Mesodermal cell (in vitro differentiated cells): ENCODE data around the gene RTRAF. TPM values are rescaled to one million over a fixed set of nuclear protein-coding genes. Genes with fewer than 3 reads are reported as not detected.

Experiments
- H3K27ac ChIP-seq: 2 replicates; pipeline ENCODE4 v1.7.0; 2013; ENCODE audit warnings: mild to moderate bottlenecking, low read depth, low read length, moderate library complexity; ENCODE audit not compliant: severe bottlenecking
- H3K36me3 ChIP-seq: 2 replicates; pipeline ENCODE4 v1.7.1; 2013; ENCODE audit warnings: mild to moderate bottlenecking, low read length, moderate library complexity; ENCODE audit not compliant: control insufficient read depth, insufficient read depth
- H3K4me1 ChIP-seq: one replicate; pipeline ENCODE4 v1.7.1; 2013; ENCODE audit warnings: mild to moderate bottlenecking, low read length; ENCODE audit not compliant: insufficient read depth, control insufficient read depth, poor library complexity, severe bottlenecking
- H3K4me3 ChIP-seq: 2 replicates; pipeline ENCODE4 v1.7.0; 2013; ENCODE audit warnings: low read length, control low read depth, mild to moderate bottlenecking; ENCODE audit not compliant: insufficient read depth, poor library complexity, severe bottlenecking; ENCODE audit errors: extremely low read depth
- H3K9me3 ChIP-seq: 2 replicates; pipeline ENCODE4 v1.7.1; 2013; ENCODE audit warnings: mild to moderate bottlenecking, low read length, moderate library complexity; ENCODE audit not compliant: control insufficient read depth
- WGBS, 2 experiments: methylation state at CpG; one replicate each; pipeline ENCODE4 v1.1.5; 2013; ENCODE audit warnings: missing lambda C conversion rate in 2 of 2; ENCODE audit not compliant: insufficient coverage in 2 of 2; 5-methylcytosine and 5-hydroxymethylcytosine counted together
- polyA plus RNA-seq, 2 experiments: library from polyadenylated mRNA; stranded (reverse); fragments of 50-300 nt; gene quantifications; one replicate each; pipeline ENCODE4 v1.2.3, GENCODE V29; 2013

Gene RTRAF
- 343 TPM for polyA plus RNA-seq (2013, experiment 1 of 2)
- 370 TPM for polyA plus RNA-seq (2013, experiment 2 of 2)

GRCh38 chr14:51989293-51990234 lies at the start of gene RTRAF:
TSS of gene RTRAF (plus strand) at chr14:51989546. CDS start at chr14:51989640, 94 bp downstream.
- peak within 1 kb of the TSS; percentile 98 for H3K4me3 ChIP-seq
- H3K27ac ChIP-seq: peak within 1 kb of the TSS; percentile 68
- peaks cover 4% of the 10 kb centered on the region for H3K4me1 ChIP-seq
- no peaks in the 10 kb centered on the region for H3K9me3 ChIP-seq
- whole genome bisulfite sequencing, 2 experiments: 0 to 1% methylated on average over 61 to 64 of the region's 72 CpGs
- peaks cover 17% of the 10 kb centered on the region for H3K36me3 ChIP-seq

GRCh38 chr14:51939755-51940301 lies 49.5 kb upstream of the RTRAF start:
- H3K27ac ChIP-seq: peak overlapping the region; percentile 10
- H3K9me3 ChIP-seq: no peaks in the 10 kb centered on the region

DNA sequence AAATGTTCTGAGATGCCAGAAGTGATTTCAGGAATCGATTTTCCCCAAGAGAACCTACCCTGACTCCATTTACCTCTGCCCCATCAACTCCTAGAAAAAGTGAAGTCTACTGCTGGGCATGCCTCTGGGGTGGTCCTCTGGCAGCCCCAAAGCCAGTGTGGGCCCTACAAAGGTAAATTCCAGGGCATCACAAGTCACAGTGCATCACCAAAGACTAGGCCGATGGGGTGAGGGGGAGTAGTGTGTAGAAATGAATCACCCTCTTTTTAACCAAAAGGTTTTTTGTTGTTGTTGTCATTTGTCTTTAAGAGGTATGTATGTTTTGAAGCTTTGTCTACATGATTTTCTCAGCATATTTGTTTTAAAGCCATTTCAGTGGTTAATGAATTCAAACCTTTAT lies 46.4 kb upstream of the RTRAF start:
- H3K27ac ChIP-seq: no peak overlapping the region

More at GRCh38 chr14:51939755-51940301, 49.5 kb upstream of the RTRAF start:
- Histone ChIP-seq H3K4me1 (no peaks in the 10 kb centered on the region), H3K36me3 (no peaks in the 10 kb centered on the region), H3K4me3 (no peak overlapping the region)
- 96 to 99% methylated on average over 8 of the region's 10 CpGs for WGBS, 2 experiments

GRCh38 chr14:51950007-51950406 lies 39.3 kb upstream of the RTRAF start:
- H3K27ac ChIP-seq: no peak overlapping the region
- H3K4me1 ChIP-seq: no peaks in the 10 kb centered on the region
- H3K36me3 ChIP-seq: peaks cover 20% of the 10 kb centered on the region
- no peak overlapping the region for H3K4me3 ChIP-seq
- WGBS, 2 experiments: 90 to 100% methylated on average over 1 to 2 of the region's 2 CpGs
- peaks cover 8% of the 10 kb centered on the region for H3K9me3 ChIP-seq

More for the DNA sequence above, 46.4 kb upstream of the RTRAF start:
- no peaks in the 10 kb centered on the region for H3K36me3 ChIP-seq
- peaks cover 5% of the 10 kb centered on the region for H3K9me3 ChIP-seq
- no peak overlapping the region for H3K4me3 ChIP-seq
- WGBS, 2 experiments: no CpG with 5 or more reads among the region's 2 CpGs
- no peaks in the 10 kb centered on the region for H3K4me1 ChIP-seq

- H3K4me1 ChIP-seq: no peaks in the 10 kb centered on the region
- H3K4me3 ChIP-seq: no peak overlapping the region
- peaks cover 8% of the 10 kb centered on the region for H3K9me3 ChIP-seq
- peaks cover 20% of the 10 kb centered on the region for H3K36me3 ChIP-seq
- H3K27ac ChIP-seq: no peak overlapping the region
- no CpG with 5 or more reads among the region's 3 CpGs for WGBS, 2 experiments
These were observed 37.7 kb upstream of the RTRAF start for GRCh38 chr14:51951656-51952055.

DNA sequence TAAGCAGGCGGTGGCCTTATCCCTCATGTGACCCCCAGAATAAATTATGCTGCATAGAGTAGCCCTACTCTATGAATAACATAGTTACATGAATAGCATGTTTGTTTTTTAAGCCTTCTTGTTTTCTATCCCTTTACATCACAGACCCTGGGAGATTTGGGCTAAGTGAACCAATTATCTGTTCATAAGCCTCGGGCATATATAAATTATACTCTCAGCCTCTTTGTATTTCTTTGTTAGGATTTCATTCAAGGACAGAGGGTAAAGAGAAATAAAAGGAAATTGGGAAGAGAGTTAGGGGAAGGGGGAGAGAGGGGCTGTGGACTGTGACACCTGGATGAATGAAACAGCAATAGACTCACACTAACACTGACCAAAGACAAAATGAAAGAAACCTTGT lies 35.3 kb upstream of the RTRAF start:
- 100% methylated on average over 1 of the region's 2 CpGs; no CpG with 5 or more reads in 1 of the 2 experiments for WGBS, 2 experiments
- Histone ChIP-seq H3K4me1 (no peaks in the 10 kb centered on the region), H3K4me3 (no peak overlapping the region), H3K27ac (no peak overlapping the region), H3K36me3 (peaks cover 27% of the 10 kb centered on the region), H3K9me3 (peaks cover 9% of the 10 kb centered on the region)

- peaks cover 33% of the 10 kb centered on the region for H3K36me3 ChIP-seq
- 100% methylated on average over 2 of the region's 3 CpGs for WGBS, 2 experiments
- no peak overlapping the region for H3K4me3 ChIP-seq
- no peaks in the 10 kb centered on the region for H3K4me1 ChIP-seq
- peaks cover 14% of the 10 kb centered on the region for H3K9me3 ChIP-seq
- no peak overlapping the region for H3K27ac ChIP-seq
These were observed 34.7 kb upstream of the RTRAF start for GRCh38 chr14:51954657-51955056.

DNA sequence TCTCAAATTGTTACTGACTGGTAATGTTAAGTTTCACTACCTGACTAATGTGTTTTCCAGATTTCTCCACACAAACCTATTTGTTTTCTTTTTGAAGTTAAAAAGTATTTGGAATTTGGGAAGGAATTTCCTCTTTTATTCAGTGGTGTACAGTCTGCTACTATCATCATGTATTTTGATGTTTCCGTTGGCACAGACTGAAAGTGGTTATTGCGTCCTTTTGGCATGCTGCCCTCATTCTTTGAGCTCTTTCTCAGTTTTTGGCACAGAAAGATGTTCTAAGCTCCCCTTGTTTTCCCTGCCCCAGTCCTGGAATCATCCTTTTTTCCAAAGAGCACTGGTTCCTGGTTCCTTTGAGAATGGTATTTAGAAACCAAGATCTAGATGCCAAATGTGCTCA lies 31.4 kb upstream of the RTRAF start:
- peaks cover 4% of the 10 kb centered on the region for H3K4me1 ChIP-seq
- H3K9me3 ChIP-seq: peaks cover 15% of the 10 kb centered on the region
- H3K27ac ChIP-seq: no peak overlapping the region
- no peak overlapping the region for H3K4me3 ChIP-seq
- 77 to 87% methylated on average over 2 of the region's 2 CpGs for WGBS, 2 experiments
- H3K36me3 ChIP-seq: peaks cover 18% of the 10 kb centered on the region

DNA sequence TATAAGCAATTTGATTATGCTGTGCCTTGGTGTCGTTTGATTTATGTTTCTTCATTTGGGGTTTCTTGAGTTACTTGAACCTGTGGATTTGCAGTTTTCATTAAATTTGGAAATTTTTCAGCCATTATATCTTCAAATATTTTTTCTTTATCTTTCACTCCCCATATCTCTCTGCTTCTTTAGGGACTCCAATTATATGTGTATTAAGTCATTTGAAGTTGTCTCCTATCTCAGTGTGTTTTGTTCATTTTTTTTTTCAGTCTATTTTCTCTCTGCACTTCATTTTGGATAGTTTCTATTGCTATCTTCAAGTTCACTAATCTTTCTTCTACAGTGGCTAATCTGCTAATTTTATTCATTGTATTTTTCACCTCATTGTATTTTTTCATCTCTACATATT lies 29.4 kb upstream of the RTRAF start:
- peaks cover 13% of the 10 kb centered on the region for H3K36me3 ChIP-seq
- peaks cover 4% of the 10 kb centered on the region for H3K4me1 ChIP-seq
- no peak overlapping the region for H3K27ac ChIP-seq
- H3K9me3 ChIP-seq: peaks cover 15% of the 10 kb centered on the region
- H3K4me3 ChIP-seq: no peak overlapping the region
- no CpG with 5 or more reads among the region's 1 CpG for whole genome bisulfite sequencing, 2 experiments

DNA sequence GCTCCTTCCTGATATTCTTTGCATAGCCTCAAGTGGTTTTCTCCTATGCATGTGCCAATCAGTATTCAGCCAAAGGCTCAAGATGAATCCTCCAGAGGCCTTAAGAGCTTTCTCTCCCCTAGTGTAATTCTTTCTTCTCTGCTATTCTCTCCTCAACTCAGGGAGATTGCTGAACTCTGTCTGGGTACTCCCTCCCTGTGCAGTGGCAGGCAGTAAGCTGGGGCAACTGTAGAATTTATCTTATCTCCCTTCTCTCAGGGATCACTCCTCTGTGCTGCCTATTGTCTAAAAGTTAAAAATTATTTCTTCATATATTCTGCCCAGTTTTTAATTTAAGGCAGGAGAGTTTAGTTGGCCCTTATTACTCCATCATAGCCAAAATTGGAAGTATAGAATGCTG lies 28.5 kb upstream of the RTRAF start:
- Histone ChIP-seq H3K9me3 (peaks cover 15% of the 10 kb centered on the region), H3K4me3 (no peak overlapping the region), H3K27ac (no peak overlapping the region), H3K36me3 (peaks cover 13% of the 10 kb centered on the region), H3K4me1 (peaks cover 4% of the 10 kb centered on the region)

GRCh38 chr14:51962711-51963110 lies 26.6 kb upstream of the RTRAF start:
- H3K9me3 ChIP-seq: peaks cover 15% of the 10 kb centered on the region
- peak overlapping the region; percentile 46 for H3K27ac ChIP-seq
- H3K36me3 ChIP-seq: peaks cover 13% of the 10 kb centered on the region
- WGBS, 2 experiments: 50 to 80% methylated on average over 1 to 2 of the region's 3 CpGs
- no peak overlapping the region for H3K4me3 ChIP-seq
- H3K4me1 ChIP-seq: peaks cover 4% of the 10 kb centered on the region
